Mucosa of descending colon (tissue), 3 donors: ENCODE measurements around the gene PLXDC2. TPM values are rescaled to one million over a fixed set of nuclear protein-coding genes. Genes with fewer than 3 reads are reported as not detected.

ENCODE experiments used
- ATAC-seq: fragments of 200-7000 bp; cut with Tn5 transposase; one replicate; pipeline ENCODE4 v1.9.1; 2020; ENCODE audit warnings: mild to moderate bottlenecking, moderate library complexity
- DNase-seq, 3 donors: peaks; one replicate each; pipeline ENCODE4 v3.0.0-alpha.2; 2020
- H3K36me3 ChIP-seq: fragments of 200-600 bp; one replicate; pipeline ENCODE4 v1.8.0; 2021; ENCODE audit warnings: low read depth, mild to moderate bottlenecking
- H3K4me1 ChIP-seq: fragments of 200-600 bp; one replicate; pipeline ENCODE4 v1.8.0; 2021; ENCODE audit warnings: low read depth, mild to moderate bottlenecking
- H3K4me3 ChIP-seq: fragments of 200-600 bp; one replicate; pipeline ENCODE4 v1.8.0; 2021; ENCODE audit warnings: mild to moderate bottlenecking
- H3K9me3 ChIP-seq: fragments of 200-600 bp; one replicate; pipeline ENCODE4 v1.8.0; 2021; ENCODE audit warnings: mild to moderate bottlenecking
- intact Hi-C, 2 donors: fragments of 100-400 bp; cut with DNase I in 1 of 2; cut with micrococcal nuclease in 1 of 2; formaldehyde crosslinking; loops; one replicate each; pipeline versions ENCODE4 v1.11.0 to v1.11.1; 2022; cut with DNase I, micrococcal nuclease
- total RNA-seq, 3 donors: library from RNA; stranded (reverse); fragmentation: NEBNext Ultra II Directional in 2 of 3; extraction: Animal tissue kit (Norgen Biotek cat#: 25700) in 2 of 3; gene quantifications; one replicate each; pipeline versions ENCODE4 v1.2.1 to v1.2.4, GENCODE V29; 2021 to 2023
- TF ChIP-seq, protein P1 (sequence below): fragments of 200-600 bp; IDR thresholded peaks from one replicate; pipeline ENCODE4 v1.8.0; 2022; ENCODE audit warnings: antibody characterized with exemption, mild to moderate bottlenecking
- donor health status: DM: no; HTN: no; CAD: no; lungs with moderate emphysema.
- donor health status: DM: no; HTN: no; CAD: no.
- donor health status: DM: no; HTN: yes; CAD: no.

PLXDC2 gene
- total RNA-seq, 3 donors from 2014 or later, result 19.9 to 31.6 (median 30.3) TPM

DNA sequence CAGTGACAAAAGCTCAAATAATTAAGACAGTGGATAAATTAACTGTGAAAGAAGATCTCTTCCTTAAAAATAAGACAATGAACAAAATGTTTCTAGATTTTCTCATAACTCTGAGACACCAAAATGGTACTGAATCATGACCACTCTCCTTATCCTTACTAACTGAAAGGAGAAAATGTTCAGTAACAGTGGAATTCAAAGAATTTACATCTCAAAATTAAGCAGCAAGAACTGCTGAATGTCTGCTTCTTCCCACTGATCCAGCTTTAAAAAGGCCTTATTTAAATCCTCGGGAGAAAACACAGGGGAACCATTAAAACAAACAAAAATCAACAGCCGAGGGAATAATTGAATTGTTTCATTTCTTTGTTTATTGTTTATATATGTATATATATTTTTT is 27.3 kb upstream of the PLXDC2 start:
- TF ChIP-seq, protein P1, sequence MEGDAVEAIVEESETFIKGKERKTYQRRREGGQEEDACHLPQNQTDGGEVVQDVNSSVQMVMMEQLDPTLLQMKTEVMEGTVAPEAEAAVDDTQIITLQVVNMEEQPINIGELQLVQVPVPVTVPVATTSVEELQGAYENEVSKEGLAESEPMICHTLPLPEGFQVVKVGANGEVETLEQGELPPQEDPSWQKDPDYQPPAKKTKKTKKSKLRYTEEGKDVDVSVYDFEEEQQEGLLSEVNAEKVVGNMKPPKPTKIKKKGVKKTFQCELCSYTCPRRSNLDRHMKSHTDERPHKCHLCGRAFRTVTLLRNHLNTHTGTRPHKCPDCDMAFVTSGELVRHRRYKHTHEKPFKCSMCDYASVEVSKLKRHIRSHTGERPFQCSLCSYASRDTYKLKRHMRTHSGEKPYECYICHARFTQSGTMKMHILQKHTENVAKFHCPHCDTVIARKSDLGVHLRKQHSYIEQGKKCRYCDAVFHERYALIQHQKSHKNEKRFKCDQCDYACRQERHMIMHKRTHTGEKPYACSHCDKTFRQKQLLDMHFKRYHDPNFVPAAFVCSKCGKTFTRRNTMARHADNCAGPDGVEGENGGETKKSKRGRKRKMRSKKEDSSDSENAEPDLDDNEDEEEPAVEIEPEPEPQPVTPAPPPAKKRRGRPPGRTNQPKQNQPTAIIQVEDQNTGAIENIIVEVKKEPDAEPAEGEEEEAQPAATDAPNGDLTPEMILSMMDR, result no peak
- H3K4me1 ChIP-seq, result no peaks in the 10 kb centered on the region
- no peak for ATAC-seq
- H3K9me3 ChIP-seq, result no peaks in the 10 kb centered on the region
- intact Hi-C loops, result no loop called here
- DNase-seq, result no peak
- no peak overlapping the region for H3K4me3 ChIP-seq
- no peaks in the 10 kb centered on the region for H3K36me3 ChIP-seq

- DNase-seq, result no peak
- no peaks in the 10 kb centered on the region for H3K9me3 ChIP-seq
- TF ChIP-seq, protein P1, result no peak
- no peaks in the 10 kb centered on the region for H3K36me3 ChIP-seq
- H3K4me1 ChIP-seq, result no peaks in the 10 kb centered on the region
- intact Hi-C loops, result no loop called here
- ATAC-seq, result no peak
- no peak overlapping the region for H3K4me3 ChIP-seq
Measured at GRCh38 chr10:19789607-19790006, 26.6 kb upstream of the PLXDC2 start.

GRCh38 chr10:19791032-19791431 is 25.2 kb upstream of the PLXDC2 start:
- Histone ChIP-seq H3K4me1 (no peaks in the 10 kb centered on the region), H3K4me3 (no peak overlapping the region), H3K36me3 (no peaks in the 10 kb centered on the region), H3K9me3 (no peaks in the 10 kb centered on the region)
- ATAC-seq, result no peak
- TF ChIP-seq, protein P1, result no peak
- intact Hi-C loops, result no loop called here
- no peak for DNase-seq

GRCh38 chr10:19795684-19796083 is 20.5 kb upstream of the PLXDC2 start:
- no peak for ATAC-seq
- intact Hi-C loops, result no loop called here
- H3K4me1 ChIP-seq, result no peaks in the 10 kb centered on the region
- DNase-seq, result no peak
- no peaks in the 10 kb centered on the region for H3K9me3 ChIP-seq
- TF ChIP-seq, protein P1, result no peak
- no peak overlapping the region for H3K4me3 ChIP-seq
- H3K36me3 ChIP-seq, result no peaks in the 10 kb centered on the region

DNA sequence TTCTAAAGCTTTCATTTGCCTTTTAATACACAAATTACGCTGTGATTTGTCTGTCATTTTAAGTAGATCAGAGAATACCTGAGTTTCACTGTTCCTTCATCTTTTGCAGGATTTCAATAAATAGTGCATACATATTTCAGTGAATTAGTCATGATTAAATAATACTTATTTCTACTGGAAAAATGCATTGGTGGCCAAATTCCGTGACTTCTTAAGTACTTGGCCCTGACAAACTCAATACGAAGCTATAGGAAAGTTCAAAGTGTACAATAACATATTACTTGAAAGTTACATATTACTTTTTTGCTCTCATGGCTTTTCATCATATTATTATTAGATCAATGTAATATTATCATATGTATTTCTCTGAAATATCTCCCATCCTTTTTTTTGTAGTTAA is 16.1 kb upstream of the PLXDC2 start:
- intact Hi-C loops, result no loop called here
- ATAC-seq, result no peak

More for the DNA sequence above, 16.1 kb upstream of the PLXDC2 start:
- TF ChIP-seq, protein P1, result no peak
- no peak for DNase-seq
- H3K4me1 ChIP-seq, result no peaks in the 10 kb centered on the region
- no peaks in the 10 kb centered on the region for H3K36me3 ChIP-seq
- H3K9me3 ChIP-seq, result no peaks in the 10 kb centered on the region
- no peak overlapping the region for H3K4me3 ChIP-seq
